Activated effector memory CD4-positive, alpha-beta T cell treated with anti-CD3 and anti-CD28 coated beads, Interleukin-2, amount 50 U/mL, for 16 hours (primary cell): ENCODE results near the gene PRR15L.
"Not testable (repeated sequence)": the region's sequence is repeated elsewhere in the genome, so short reads cannot be mapped to it uniquely, and the experiment has no call there.

ENCODE experiments used
- DNase-seq: peaks from one replicate; pipeline ENCODE4 v3.0.0-alpha.2; 2020

PRR15L gene

DNA sequence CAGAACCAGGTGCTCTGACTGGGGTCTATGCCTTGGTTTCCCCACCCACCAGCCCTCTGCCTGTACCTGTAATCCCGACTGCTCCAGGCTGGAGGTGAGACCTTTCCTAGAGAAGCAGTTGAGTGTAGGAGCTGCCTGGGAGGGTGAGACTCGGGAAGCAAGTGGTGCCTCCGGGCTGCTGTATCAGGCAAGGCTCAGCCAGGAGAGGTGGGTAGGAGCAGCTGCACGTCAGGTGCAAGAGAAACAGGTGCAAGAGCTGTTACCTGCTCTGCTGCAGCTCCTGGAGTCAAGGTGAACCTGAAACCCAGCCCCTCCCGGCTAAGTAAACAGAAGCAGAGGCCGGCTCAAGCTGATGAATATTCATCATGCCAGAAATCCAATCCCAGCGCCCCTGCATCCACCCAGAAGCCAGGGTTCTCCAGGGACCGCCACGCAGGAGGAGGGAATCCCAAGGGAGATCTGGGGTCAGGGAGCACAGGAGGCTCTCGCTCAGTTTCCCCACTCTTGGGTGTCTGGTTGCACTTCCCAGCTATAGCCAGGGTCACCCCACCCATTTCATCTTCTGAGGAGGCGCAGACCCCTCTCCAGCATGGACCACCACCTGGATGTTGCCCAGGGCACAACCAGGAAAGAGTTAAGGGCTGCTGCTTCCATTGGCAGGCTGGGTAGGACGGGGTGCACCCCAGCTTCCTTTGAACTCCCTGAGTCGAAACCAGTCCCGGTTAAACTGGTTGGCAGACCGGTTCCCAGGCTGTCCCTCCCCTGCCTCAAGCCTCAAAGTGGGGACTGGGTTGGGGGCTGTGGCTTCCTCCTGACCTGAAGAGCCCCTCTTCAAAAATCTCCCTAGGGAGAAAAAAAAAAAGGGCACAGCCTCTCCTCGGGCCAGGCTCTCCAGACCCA lies at the start of gene PRR15L:
TSS of gene PRR15L (minus strand) at position 293 of the 900 bp plus-strand sequence. CDS start 4,649 bp downstream, outside the sequence.
- no peak for DNase-seq

GRCh38 chr17:48006936-48007709 lies 49.4 kb upstream of the PRR15L start:
- no peak for DNase-seq

- DNase-seq: no peak
These were observed 47.3 kb upstream of the PRR15L start for GRCh38 chr17:48004983-48005382.

DNA sequence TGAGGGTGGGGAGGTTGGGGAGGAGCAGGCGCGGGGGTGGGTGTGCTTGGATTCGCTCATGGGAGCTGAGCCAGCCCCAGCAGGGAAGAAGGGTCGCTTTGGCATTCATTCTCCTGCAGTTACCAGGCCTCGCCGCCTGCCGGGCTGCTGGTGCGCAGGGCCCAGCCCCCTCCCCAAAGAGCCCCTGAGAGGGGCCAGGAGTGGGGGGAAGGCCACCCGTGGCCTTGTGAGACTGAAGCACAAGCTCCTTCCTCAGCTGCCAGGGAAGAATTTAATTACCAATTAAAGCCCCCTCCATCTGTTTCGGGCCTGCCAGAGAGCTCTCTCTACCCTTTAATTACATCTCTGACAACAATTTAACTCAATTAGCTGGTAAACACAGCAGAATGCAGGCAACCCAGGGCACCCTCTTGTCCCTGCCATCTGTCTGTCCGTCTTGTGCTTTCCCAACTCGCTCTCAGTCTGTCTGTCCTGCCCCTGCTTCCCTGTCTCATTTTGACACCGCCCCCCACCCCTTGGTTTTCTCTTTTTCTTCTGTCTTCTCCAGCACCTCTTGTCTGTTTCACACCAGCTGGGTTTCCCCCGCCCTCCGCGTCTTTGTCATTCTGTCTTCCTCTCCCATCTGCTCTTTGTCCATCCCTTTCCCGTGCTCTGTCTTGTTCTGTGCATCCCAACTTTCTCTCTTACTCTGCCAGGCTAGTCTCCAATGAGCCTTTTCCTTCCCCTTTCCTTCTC lies 45.9 kb upstream of the PRR15L start:
- DNase-seq: no peak

GRCh38 chr17:48002916-48003416 lies 45.3 kb upstream of the PRR15L start:
- DNase-seq: no peak

DNA sequence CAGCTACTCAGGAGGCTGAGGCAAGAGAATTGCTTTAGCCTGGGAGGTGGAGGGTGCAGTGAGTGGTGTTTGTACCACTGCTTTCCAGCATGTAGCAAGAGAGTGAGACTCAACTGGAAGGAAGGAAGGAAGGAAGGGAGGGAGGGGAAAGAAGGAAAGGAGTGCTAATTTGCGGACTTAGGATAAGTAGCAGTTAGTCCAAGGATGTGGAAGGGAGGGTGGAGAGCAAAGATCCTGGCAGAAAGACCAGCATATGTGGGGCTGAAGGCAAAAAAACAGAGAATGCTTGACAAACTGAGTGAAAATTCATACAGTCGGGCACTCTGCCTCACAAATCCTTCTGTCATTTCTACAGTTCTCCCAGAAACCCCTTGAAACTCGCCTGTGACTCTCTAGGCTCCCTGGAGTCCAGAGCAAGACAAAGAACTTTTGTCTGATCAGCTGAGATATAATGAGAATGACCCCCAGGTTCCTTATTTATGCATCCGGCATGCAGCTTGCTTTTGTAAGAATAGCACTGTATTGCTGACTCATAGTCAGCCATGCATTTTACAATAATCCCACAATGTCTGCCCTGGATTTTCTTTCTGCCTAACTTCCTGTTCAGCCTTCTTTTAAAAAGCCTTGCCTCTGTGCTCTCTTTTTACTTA lies 44.7 kb upstream of the PRR15L start:
- no peak for DNase-seq

- DNase-seq: not testable (repeated sequence)
These were observed 44.0 kb upstream of the PRR15L start for GRCh38 chr17:48001657-48002056.

DNA sequence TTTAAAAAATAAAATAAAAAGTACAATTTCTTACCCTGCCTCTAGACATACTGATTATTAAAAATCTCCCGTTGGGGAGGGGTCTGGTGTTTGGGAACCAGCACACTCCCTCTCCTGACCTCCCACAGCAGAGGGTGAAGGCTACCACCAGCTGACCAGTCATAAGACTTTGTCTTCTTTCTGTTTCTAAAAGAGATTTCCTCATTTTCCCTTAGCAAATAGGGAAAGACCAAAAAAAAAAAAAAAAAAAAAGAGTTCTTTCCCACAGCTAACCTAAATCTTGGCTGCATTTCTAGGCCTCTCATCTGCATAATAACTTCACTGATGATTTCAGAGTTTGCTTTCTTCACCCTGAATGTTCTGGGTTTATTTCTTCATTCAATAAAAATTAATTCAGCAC lies 43.5 kb upstream of the PRR15L start:
- DNase-seq: no peak

- no peak for DNase-seq
These were observed 41.9 kb upstream of the PRR15L start for GRCh38 chr17:47999582-47999981.

DNA sequence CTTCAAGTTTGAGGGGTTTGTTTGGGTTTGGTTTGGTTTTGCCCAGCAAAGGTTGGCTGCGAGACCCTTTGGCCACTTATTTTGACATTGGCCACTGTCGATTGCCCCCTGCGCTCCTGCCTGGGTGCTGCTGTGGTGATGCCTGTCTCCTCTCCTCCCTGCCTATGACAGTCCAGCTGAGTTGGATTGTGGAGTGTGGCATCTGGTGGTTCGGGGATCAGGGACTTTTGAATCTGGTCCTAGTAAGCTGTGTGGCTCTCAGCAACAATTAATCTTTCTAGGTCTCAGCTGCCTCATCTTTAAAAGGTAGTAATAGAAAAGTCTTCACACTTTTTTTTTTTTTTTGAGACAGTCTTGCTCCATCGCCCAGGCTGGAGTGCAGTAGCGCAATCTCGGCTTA lies 40.4 kb upstream of the PRR15L start:
- DNase-seq: no peak

GRCh38 chr17:47997586-47997985 lies 39.9 kb upstream of the PRR15L start:
- no peak for DNase-seq

GRCh38 chr17:47996201-47996600 lies 38.5 kb upstream of the PRR15L start:
- no peak for DNase-seq

GRCh38 chr17:47995241-47995935 lies 37.7 kb upstream of the PRR15L start:
- DNase-seq: no peak

- no peak for DNase-seq
These were observed 37.0 kb upstream of the PRR15L start for GRCh38 chr17:47994724-47995123.

DNA sequence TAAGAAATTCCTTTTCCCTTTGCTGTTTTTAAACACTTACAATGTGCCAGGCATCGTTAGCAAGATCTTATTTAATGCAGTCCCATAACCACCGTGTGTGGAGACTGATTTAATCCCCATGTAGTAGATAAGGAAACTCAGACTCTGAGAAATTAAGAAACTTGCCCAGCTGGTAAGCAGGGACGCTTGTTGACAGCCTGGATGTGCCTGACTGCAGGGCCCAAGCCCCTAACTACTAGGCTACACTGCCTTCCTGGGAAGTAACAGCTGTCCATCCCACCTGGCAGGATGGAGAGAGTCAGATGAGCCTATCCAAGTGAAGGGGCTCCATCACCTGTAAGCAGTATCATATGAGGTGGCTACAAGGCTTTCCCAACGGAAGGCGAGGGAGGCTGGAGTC lies 36.3 kb upstream of the PRR15L start:
- DNase-seq: no peak

GRCh38 chr17:47993031-47993564 lies 35.4 kb upstream of the PRR15L start:
- DNase-seq: no peak

DNA sequence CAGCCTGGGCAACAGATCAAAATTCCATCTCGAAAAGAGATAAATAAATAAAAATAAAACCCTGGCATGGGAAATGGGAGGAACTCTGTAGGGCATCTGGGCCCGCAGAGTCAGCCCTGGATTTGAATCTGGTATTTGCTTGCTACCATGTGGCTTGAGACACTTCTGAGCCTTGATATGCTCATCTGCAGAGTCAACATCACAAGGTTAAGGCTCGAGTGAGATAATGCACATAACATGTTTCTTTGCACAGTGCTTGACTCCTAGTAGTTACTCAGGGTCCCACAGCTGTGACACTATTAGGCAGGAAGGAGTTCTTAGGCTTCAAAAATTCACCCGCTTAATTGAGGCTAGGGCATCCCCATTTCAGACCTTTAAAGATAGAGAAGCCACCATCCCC lies 34.5 kb upstream of the PRR15L start:
- DNase-seq: no peak

DNA sequence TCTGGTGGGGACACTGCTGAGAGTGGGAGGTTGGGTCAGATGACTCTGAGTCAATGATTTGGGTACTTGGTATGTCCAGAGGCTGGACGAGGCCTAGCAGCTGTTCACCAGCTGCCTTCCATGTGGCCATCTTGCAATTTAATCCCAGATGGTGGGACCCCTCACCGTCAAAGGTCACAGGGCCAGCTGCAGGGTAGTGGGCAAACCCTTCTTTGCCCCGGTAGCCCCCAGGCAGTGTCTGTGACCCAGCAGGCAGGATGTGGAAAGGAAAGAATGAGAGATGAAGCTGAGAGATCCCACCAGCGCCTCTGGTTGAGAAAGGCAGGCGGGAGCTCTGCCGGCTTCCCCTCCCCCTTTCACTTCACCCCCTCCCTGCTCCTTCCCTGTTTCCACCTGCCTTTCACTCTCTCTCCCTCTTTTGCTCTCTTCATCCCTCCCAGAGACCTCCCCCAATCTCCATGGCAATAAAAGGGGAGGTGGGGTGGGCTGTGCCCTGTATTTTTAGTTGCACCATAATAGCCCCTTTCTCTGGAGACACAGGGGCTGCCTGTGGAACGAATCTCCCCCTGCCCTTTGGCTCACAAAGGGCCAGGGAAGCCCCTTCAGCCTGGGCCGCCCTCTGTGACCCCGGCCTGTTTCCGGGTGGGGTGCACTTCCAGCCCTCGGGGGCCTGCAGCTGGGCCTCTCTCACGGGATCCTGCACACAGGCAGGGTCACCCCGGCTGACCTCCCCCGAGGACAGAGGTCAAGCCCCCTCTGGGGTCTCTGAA lies 33.5 kb upstream of the PRR15L start:
- DNase-seq: no peak

DNA sequence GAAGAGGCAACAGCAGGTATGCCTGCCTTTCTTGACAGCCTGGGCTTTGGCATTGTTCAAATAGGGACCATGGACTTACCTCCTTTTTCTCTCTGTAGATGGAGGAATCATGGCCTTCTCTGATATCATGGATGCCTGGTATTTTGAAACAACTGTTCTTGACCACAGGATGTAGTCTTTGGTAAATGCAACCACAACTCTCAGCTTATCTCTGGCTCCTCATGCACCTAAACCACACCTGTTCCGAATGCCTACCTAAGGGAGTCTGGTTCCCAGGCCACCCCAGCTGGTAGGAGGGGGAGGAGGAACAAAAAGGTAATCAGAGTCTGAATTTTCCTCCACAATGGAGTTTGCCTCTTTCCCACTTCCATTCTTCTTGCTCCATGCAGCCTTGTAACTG lies 32.0 kb upstream of the PRR15L start:
- no peak for DNase-seq

DNA sequence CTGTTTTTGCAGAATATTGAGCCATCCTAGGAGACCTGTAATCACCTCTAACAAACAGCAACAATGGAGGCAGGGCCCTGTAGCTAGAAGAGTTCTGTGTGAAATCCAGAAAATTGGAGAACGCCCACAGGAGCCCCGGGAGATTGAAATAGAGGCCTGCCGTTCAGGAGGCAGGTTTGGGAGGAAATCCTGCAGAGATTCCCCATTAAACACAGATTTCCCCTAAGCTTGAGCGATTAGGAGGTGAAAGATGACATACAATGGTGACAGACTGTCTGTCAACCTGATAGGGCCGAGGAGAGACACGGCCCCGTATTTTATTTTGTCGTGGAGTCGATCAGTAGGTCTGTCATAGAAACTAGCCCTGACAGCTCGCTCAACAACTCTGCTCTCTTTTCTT lies 31.5 kb upstream of the PRR15L start:
- no peak for DNase-seq

GRCh38 chr17:47988445-47988844 lies 30.8 kb upstream of the PRR15L start:
- DNase-seq: not testable (repeated sequence)
